Hair follicle dermal papilla cell (primary cell): ENCODE results near the gene PHIP. TPM values are rescaled to one million over a fixed set of nuclear protein-coding genes. Genes with fewer than 3 reads are reported as not detected.

ENCODE experiments used
- total RNA-seq: library from RNA; depleted of rRNA; stranded (reverse); fragments of >200 nt; gene quantifications from 2 replicates; pipeline ENCODE4 v1.2.3, GENCODE V29; 2012

The PHIP gene
- total RNA-seq, result 18.9 and 25.0 TPM in 2 replicates

GRCh38 chr6:79078075-79078969 is at the start of gene PHIP:
PHIP (minus strand) TSS chr6:79078254; CDS start chr6:79078068, 186 bp downstream.

Other genes starting within 250 kb of the PHIP start
- 4.6 and 8.4 TPM in 2 replicates for gene IRAK1BP1, start 210.7 kb downstream of the PHIP start, total RNA-seq
- 16.1 and 18.0 TPM in 2 replicates for gene HMGN3, start 156.4 kb upstream of the PHIP start, total RNA-seq